Measurements from ENCODE around the gene MYO1A.

DNA sequence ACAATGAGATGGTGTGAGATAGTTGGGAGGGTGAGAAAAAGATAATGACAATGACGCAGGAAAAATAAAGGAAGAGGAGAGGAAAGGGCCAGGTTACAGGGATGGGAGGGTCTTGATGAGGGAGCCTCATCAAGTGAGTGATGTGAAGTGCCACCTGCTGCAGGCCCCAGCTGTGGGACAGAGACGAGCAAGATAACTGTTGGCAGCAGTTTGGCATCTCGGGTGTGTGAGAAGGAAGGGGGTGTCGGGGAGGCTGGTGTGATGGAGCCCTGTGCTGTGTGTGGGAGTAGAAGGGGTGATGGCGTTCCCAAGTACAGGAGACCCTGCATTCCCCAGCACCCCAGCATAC is 22.1 kb downstream of the MYO1A start:
- TF ChIP-seq, protein P1, sequence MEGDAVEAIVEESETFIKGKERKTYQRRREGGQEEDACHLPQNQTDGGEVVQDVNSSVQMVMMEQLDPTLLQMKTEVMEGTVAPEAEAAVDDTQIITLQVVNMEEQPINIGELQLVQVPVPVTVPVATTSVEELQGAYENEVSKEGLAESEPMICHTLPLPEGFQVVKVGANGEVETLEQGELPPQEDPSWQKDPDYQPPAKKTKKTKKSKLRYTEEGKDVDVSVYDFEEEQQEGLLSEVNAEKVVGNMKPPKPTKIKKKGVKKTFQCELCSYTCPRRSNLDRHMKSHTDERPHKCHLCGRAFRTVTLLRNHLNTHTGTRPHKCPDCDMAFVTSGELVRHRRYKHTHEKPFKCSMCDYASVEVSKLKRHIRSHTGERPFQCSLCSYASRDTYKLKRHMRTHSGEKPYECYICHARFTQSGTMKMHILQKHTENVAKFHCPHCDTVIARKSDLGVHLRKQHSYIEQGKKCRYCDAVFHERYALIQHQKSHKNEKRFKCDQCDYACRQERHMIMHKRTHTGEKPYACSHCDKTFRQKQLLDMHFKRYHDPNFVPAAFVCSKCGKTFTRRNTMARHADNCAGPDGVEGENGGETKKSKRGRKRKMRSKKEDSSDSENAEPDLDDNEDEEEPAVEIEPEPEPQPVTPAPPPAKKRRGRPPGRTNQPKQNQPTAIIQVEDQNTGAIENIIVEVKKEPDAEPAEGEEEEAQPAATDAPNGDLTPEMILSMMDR (IDR thresholded peaks at IDR 0.05) = no peak
- no peak for TF ChIP-seq ZFX (IDR thresholded peaks at IDR 0.05; ENCODE audit: borderline replicate concordance)

Measured in 22Rv1 (cell line).